ENCODE data around the gene CAB39. TPM values are rescaled to one million over a fixed set of nuclear protein-coding genes. Genes with fewer than 3 reads are reported as not detected.

CAB39 gene
- total and polyA plus RNA-seq, 7 donors = 60.2 to 128 (median 72.2) TPM

DNA sequence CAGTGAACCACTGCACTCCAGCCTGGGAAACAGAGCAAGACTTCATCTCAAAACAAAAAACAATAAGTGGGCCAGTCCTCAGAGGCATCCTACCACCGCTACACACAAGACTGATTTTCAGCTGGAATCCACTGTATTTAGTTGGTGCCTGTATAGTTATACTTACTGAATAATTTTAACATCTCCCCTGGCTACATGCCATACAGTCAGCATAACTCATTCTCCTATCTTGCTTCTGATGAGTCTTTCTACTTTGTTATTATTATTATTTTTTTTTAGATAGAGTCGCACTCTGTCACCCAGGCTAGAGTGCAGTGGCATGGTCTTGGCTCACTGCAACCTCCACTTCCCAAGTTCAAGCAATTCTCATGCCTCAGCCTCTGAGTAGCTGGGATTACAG is 19.9 kb upstream of the CAB39 start:
- 96 to 97% methylated on average over 2 of the region's 2 CpGs for WGBS, 2 donors
- no peak for TF ChIP-seq EP300 (IDR thresholded peaks at IDR 0.05)
- TF ChIP-seq POLR2A (IDR thresholded peaks at IDR 0.05) = no peak
- Histone ChIP-seq H3K4me3 (no peak overlapping the region), H3K4me1 (peaks cover 0 to 11% (median 5%) of the 10 kb centered on the region in 4 donors), H3K9me3 (no peaks in the 10 kb centered on the region), H3K36me3 (no peaks in the 10 kb centered on the region), H3K27me3 (no peaks in the 10 kb centered on the region), H3K27ac (no peak overlapping the region)
- DNase-seq = no peak
- intact Hi-C loops (cut with DNase I) = no loop called here

DNA sequence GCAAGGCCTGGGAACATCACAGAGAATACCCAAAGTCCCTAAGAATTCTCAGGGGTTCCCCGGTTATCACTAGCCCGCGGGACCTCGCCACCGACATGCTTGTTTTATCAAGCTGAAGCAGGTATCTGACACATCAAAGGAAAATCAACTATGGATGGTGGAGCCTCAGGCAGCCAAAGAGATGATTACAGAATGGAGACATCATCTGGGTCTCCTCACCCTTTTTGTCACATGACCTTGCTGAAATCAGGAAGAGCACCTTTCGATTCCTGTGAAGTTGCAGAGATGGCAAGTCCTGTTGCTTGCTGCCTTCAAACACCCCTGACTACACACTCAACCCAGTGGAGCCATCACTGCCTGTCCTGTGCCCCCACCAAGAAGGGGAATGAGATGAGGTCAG is 19.2 kb upstream of the CAB39 start:
- no peaks in the 10 kb centered on the region for H3K27me3 ChIP-seq
- H3K9me3 ChIP-seq = no peaks in the 10 kb centered on the region
- 96 to 98% methylated on average over 6 of the region's 6 CpGs for WGBS, 2 donors
- no peak for DNase-seq
- H3K4me3 ChIP-seq = no peak overlapping the region
- intact Hi-C loops (cut with DNase I) = no loop called here
- peaks cover 0 to 11% (median 5%) of the 10 kb centered on the region in 4 donors for H3K4me1 ChIP-seq
- no peak overlapping the region for H3K27ac ChIP-seq
- TF ChIP-seq, protein P1, sequence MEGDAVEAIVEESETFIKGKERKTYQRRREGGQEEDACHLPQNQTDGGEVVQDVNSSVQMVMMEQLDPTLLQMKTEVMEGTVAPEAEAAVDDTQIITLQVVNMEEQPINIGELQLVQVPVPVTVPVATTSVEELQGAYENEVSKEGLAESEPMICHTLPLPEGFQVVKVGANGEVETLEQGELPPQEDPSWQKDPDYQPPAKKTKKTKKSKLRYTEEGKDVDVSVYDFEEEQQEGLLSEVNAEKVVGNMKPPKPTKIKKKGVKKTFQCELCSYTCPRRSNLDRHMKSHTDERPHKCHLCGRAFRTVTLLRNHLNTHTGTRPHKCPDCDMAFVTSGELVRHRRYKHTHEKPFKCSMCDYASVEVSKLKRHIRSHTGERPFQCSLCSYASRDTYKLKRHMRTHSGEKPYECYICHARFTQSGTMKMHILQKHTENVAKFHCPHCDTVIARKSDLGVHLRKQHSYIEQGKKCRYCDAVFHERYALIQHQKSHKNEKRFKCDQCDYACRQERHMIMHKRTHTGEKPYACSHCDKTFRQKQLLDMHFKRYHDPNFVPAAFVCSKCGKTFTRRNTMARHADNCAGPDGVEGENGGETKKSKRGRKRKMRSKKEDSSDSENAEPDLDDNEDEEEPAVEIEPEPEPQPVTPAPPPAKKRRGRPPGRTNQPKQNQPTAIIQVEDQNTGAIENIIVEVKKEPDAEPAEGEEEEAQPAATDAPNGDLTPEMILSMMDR (IDR thresholded peaks at IDR 0.05) = no peak
- TF ChIP-seq POLR2A (IDR thresholded peaks at IDR 0.05) (no peak), EP300 (IDR thresholded peaks at IDR 0.05) (no peak), POLR2AphosphoS5 (IDR thresholded peaks at IDR 0.05) (no peak)
- H3K36me3 ChIP-seq = no peaks in the 10 kb centered on the region

DNA sequence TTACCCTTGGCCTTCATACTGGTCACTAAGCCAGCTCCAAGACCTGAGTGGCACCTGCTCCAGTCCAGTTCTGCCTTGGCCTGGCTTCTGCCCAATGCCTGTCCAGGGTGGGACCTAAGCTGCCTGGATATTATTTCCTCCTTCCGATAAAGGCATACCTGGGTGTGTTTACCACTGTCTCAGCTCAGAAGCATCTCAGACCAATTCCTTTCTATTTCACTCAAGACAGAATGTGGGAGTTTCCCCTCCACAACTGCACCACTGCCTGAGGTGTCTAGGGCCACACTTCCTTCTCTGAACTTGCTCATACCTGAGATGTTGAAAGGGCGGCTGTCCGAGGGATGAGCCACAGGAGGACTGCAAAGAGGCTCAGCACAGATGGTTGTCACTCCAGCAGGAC is 18.4 kb upstream of the CAB39 start:
- no peaks in the 10 kb centered on the region for H3K36me3 ChIP-seq
- H3K4me1 ChIP-seq = peaks cover 0 to 11% (median 5%) of the 10 kb centered on the region in 4 donors
- WGBS, 2 donors = 59 to 70% methylated on average over 3 of the region's 3 CpGs
- intact Hi-C loops (cut with DNase I) = no loop called here
- H3K27ac ChIP-seq = no peak overlapping the region
- H3K27me3 ChIP-seq = no peaks in the 10 kb centered on the region
- TF ChIP-seq POLR2A (IDR thresholded peaks at IDR 0.05) (no peak), EP300 (IDR thresholded peaks at IDR 0.05) (no peak), POLR2AphosphoS5 (IDR thresholded peaks at IDR 0.05) (no peak)
- TF ChIP-seq, protein P1 (IDR thresholded peaks at IDR 0.05) = no peak
- no peak overlapping the region for H3K4me3 ChIP-seq
- no peak for DNase-seq
- no peaks in the 10 kb centered on the region for H3K9me3 ChIP-seq

DNA sequence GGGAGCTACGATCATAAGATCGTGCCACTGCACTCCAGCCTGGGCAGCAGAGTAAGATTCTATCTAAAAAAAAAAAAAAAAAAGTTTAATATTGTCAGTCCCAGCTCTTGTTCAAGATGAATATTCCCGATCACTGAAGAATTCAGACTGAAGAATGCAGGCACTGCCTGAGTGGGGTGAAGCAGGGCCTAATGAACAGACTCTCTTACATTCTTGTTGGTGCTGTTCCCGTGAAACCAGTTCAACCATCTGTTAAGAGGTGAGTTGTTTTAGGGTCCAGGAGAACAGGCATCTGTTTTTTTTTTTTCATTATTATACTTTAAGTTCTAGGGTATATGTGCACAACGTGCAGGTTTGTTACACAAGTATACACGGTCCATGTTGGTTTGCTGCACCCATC is 17.1 kb upstream of the CAB39 start:
- Histone ChIP-seq H3K27me3 (no peaks in the 10 kb centered on the region), H3K4me1 (peaks cover 0 to 5% (median 2%) of the 10 kb centered on the region in 4 donors), H3K4me3 (no peak overlapping the region), H3K9me3 (no peaks in the 10 kb centered on the region), H3K27ac (no peak overlapping the region), H3K36me3 (no peaks in the 10 kb centered on the region)
- TF ChIP-seq, protein P1 (IDR thresholded peaks at IDR 0.05) = no peak
- TF ChIP-seq POLR2A (IDR thresholded peaks at IDR 0.05) (no peak), EP300 (IDR thresholded peaks at IDR 0.05) (no peak), POLR2AphosphoS5 (IDR thresholded peaks at IDR 0.05) (no peak)
- DNase-seq = no peak
- intact Hi-C loops (cut with DNase I) = no loop called here
- WGBS, 2 donors = 90 to 92% methylated on average over 6 of the region's 6 CpGs

DNA sequence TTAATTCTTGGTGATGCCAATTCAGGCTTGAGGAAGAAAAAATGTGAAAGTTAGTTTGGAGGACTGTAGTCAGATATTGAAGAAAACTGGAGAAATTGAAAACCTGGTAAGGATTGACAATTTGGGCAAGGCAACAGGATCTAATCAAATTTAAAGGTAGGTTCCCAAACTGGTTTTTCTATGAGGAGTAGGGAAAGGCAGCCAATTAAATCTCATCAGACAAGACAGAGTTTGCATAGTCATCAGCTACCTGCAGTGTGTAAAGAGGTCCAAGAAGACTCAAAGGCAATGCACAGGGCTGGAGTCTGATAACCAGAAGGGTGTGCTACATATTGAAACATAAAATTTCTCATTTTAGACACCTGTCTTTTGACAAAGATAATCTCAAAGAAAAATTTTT is 16.0 kb upstream of the CAB39 start:
- no peaks in the 10 kb centered on the region for H3K27me3 ChIP-seq
- intact Hi-C loops (cut with DNase I) = no loop called here
- H3K36me3 ChIP-seq = no peaks in the 10 kb centered on the region
- H3K9me3 ChIP-seq = no peaks in the 10 kb centered on the region
- no peak for DNase-seq
- TF ChIP-seq EP300 (IDR thresholded peaks at IDR 0.05) = no peak
- no peak for TF ChIP-seq POLR2AphosphoS5 (IDR thresholded peaks at IDR 0.05)
- TF ChIP-seq POLR2A (IDR thresholded peaks at IDR 0.05) = no peak
- TF ChIP-seq, protein P1 (IDR thresholded peaks at IDR 0.05) = no peak
- H3K27ac ChIP-seq = no peak overlapping the region
- H3K4me1 ChIP-seq = no peaks in the 10 kb centered on the region
- H3K4me3 ChIP-seq = no peak overlapping the region
